Measurements from ENCODE around the gene BPIFA2.

BPIFA2 gene

DNA sequence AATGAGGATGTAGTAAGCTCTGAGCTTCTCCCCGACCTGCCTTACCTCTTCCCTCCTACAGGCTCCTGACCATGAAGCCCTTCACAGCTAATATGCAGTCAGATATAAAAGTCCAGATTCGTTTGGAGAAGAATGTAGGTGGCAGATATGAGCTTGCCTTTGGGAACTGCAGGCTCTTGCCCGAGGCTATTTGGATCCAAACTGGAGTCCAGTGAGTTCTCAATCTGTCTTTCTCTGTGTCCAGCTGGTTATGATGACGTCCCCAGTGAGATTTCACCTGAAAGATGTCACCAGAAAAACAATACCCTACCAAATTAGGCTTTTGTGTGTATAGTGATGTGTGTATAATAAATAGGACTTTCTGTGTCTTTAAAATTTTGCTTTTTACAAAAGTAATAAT is 34.5 kb downstream of the BPIFA2 start:
- no peak for DNase-seq (ENCODE audit: low spot score)

DNA sequence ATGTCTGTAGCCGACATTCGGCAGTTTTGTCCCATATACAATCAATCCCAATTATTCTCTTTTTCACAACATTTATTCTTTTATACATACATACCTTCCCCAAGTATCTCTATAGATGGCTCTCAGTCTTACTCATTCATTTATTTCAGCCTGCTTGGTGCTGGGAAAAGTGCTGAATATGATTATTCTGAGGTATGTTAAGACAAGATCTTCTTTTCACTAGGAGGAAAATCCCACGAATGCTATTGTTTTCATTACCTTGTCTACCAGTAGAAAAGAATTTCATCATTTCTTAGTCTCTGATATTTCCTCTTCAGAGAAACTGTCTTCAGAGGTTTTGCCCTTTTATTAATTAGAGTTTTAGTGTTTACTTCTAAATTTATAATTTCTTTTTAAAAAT is 35.5 kb downstream of the BPIFA2 start:
- no peak for DNase-seq (ENCODE audit: low spot score)

DNA sequence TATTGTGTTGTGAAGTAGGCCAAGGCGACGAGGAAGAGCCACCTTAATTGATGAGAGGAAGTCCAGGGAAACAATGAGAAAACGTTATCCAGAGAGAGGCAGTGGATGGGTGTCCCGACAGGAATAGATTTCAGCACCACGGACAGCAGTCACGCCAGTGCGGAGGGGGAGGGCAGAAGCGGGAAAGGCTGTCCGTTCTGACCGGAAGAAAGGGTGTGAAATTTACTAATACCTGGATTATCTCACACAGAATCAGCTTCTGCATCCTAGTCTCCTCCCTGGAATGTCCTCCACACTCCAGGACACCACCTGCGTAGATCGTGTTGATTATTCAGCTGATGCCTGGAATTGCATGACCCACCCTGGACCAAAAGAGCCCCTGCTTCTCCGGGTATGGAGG is 41.8 kb downstream of the BPIFA2 start:
- DNase-seq (ENCODE audit: low spot score), result peak; percentile 26

DNA sequence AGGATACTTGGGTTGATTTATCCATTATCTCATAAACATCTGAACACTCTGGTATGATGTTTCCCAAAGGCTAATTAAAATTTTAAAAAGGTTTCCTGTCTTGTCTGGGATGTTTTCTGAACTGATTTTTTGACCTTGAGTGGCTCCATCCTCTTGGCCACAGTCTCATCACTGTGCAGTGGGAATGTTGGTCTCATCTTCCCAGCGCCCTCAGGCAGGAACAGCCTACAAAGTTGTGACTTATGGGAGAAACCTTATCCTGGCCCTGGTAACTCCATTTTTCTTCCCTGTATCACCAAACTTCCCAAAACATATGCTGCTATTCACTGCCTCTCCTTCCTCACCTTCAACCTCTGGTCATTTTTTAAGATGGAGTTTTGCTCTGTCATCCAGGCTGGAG is 42.4 kb downstream of the BPIFA2 start:
- no peak for DNase-seq (ENCODE audit: low spot score)

DNA sequence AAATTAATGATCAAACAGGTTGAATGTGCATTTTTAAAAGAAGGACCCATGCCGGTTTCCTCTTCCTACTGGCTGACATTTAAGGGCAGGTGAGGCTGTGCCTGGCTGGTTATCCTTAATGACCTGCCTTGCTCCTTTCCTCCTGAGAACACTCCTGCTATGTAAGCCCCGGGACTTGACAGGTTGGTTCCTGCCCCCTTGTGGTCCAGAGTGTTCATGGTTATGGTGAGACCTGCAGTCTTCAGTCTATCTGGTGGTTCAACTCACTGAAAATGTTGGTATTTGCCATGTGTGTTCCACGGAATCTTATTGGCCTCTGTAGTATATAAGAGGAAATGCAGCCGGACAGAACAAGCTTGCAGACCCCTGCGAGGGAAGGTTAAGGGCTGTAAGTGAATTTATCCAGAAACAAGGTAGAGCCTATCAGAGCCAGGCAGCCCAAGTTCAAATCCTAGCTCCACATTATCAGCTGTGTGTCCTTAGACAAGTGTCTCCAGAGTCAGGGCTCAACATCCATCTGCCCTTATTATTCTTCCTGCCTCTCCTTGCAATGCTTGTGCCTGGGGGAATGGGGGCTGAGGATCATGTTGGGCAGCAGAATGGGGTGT is 44.0 kb downstream of the BPIFA2 start:
- DNase-seq (ENCODE audit: low spot score), result peak; percentile 18

DNA sequence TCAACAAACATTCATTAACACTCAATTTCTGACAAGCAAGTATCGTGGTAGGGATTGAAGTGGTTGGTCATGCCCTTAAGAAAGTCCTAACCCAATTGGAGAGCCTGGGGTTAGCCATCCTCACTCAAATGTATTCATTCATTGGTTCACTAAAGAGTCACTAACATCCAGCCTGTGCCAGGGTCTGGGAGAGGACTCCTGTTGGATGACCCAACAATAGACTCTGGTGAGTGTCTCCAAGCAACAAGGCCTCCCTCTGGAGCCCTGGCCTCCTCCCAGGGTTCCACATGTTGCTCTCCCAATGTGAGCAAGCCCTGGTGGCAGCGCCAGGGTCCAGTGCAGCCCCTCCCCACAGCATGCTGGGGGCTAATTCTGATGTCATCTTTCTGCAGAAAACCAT is 49.1 kb downstream of the BPIFA2 start, which contains the start of gene BPIFA3:
BPIFA3 (plus strand) TSS at position 301 of the 400 bp plus-strand sequence. CDS start 185 bp downstream, outside the sequence.
- no peak for DNase-seq (ENCODE audit: low spot score)

DNA sequence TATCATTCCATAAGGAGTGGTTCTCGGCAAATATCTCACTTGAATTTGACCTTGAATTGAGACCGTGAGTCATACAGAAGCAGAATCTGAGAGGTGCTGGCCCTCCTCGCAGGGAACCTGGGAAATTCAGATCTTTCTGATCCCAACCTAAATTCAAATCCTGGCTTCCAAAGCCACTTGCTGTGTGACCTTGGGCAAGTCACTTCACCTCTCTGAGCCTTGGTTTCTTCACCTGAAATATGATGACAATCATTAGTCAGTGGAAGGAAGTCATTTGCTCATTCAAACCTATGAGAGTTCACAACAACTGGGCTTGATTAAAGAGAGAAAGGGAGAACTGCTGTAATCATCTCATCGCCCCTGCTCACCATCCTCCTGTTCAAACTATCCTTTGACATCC is 56.4 kb downstream of the BPIFA2 start:
- DNase-seq (ENCODE audit: low spot score), result no peak

DNA sequence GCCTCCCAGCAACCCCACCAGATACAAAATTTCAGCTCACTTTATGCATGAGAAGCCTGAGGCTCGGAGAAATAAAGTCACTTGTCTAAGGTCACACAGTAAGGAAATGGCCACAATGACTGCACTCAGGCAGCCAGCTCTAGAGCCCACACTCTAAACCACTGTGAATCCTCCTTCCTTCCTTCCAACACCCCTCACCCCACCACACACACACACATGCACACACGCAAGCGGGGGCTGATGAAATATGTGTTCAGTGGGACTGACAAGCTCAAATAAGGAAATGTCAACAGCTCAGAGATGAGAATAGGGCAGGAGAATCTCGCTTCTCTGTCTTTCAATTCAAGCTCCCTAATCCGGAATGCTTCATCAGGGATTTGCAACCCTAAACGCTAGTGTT is 61.9 kb downstream of the BPIFA2 start:
- no peak for DNase-seq (ENCODE audit: low spot score)
